SK-N-MC (cell line): ENCODE data around the gene ULK4.
"Not testable (repeated sequence)": the region's sequence is repeated elsewhere in the genome, so short reads cannot be mapped to it uniquely, and the experiment has no call there.

Experiments used
- EZH2 ChIP-seq: fragments of 200-600 bp; sonication (generic); IDR thresholded peaks from one replicate; pipeline ENCODE4 v1.6.1; 2017; ENCODE audit warnings: antibody characterized with exemption
- FOXP2 ChIP-seq: optimal IDR thresholded peaks from 2 replicates; pipeline ENCODE3; 2011; ENCODE audit warnings: mild to moderate bottlenecking, moderate library complexity; ENCODE audit not compliant: insufficient read depth; ENCODE audit errors: extremely low read length, control extremely low read depth
- POLR2AphosphoS5 ChIP-seq: IDR thresholded peaks from 2 replicates; pipeline ENCODE4 v1.6.1; 2012; ENCODE audit warnings: mild to moderate bottlenecking, low read depth, low read length, borderline replicate concordance

- not testable (repeated sequence) for TF ChIP-seq EZH2, POLR2AphosphoS5, FOXP2
These were observed 314.2 kb downstream of the ULK4 start for GRCh38 chr3:41647730-41648129.
